H1 (cell line): ENCODE measurements around the gene CLDN14. TPM values are rescaled to one million over a fixed set of nuclear protein-coding genes. Genes with fewer than 3 reads are reported as not detected.

Source experiments
- ASH2L ChIP-seq: fragments of 200-600, 300-600 bp; sonication (generic); IDR thresholded peaks from one replicate; pipeline ENCODE4 v1.7.1; 2017; ENCODE audit warnings: low read length
- BACH1 ChIP-seq: IDR thresholded peaks from 2 replicates; pipeline ENCODE4 v1.6.1; 2012; ENCODE audit warnings: low read length, improper control_type of control experiment
- HDAC2 ChIP-seq, 2 experiments: fragments of 300-600 bp in 1 of 2; sonication (generic) in 1 of 2; IDR thresholded peaks; 2 replicates each; pipeline ENCODE4 v1.6.1; 2011 to 2012; ENCODE audit warnings: low read depth in 2 of 2, low read length in 2 of 2, mild to moderate bottlenecking in 2 of 2, moderate library complexity in 2 of 2, borderline replicate concordance in 1 of 2, inconsistent platforms in 1 of 2
- MAFK ChIP-seq: IDR thresholded peaks from 2 replicates; pipeline ENCODE4 v1.6.1; 2012; ENCODE audit warnings: low read depth, mild to moderate bottlenecking, improper control_type of control experiment, low read length
- SIX5 ChIP-seq: IDR thresholded peaks from 2 replicates; pipeline ENCODE4 v1.6.1; 2011; ENCODE audit warnings: mild to moderate bottlenecking, low read depth, low read length
- SP4 ChIP-seq: IDR thresholded peaks from 2 replicates; pipeline ENCODE4 v1.6.1; 2012; ENCODE audit warnings: low read length, inconsistent platforms
- polyA plus RNA-seq, 7 experiments: library from polyadenylated mRNA; depleted of rRNA in 3 of 7; stranded (reverse) in 5 of 7; unstranded in 2 of 7; fragments of >200 nt in 5 of 7; fragments of 200-250 nt in 2 of 7; gene quantifications; 1 replicate in 5 of 7; 2 replicates in 1 of 7; 4 replicates in 1 of 7; pipeline versions ENCODE4 v1.2.1 to v1.2.3, GENCODE V29; 2011 to 2013; ENCODE audit warnings: missing spikeins in 2 of 7, mixed read lengths in 2 of 7
- total RNA-seq: library from RNA; stranded (reverse); fragmentation: NEBNext Ultra II Directional; extraction: Animal tissue kit (Norgen Biotek cat#: 25700); gene quantifications from 2 replicates; pipeline ENCODE4 v1.2.1, GENCODE V29; 2021
- TF ChIP-seq, protein P1 (sequence below): IDR thresholded peaks from 2 replicates; pipeline ENCODE4 v1.6.1; 2011; ENCODE audit warnings: low read depth, mild to moderate bottlenecking, low read length; ENCODE audit not compliant: insufficient read depth
- TF ChIP-seq, protein P2 (sequence below): IDR thresholded peaks from 2 replicates; pipeline ENCODE4 v1.6.1; 2012; ENCODE audit warnings: inconsistent platforms

The CLDN14 gene
- total and polyA plus RNA-seq, 2 of the 8 experiments (the other 6 are each of a cell fraction or from before 2014, with no cell fraction given): 0.08 TPM; not detected in 1

DNA sequence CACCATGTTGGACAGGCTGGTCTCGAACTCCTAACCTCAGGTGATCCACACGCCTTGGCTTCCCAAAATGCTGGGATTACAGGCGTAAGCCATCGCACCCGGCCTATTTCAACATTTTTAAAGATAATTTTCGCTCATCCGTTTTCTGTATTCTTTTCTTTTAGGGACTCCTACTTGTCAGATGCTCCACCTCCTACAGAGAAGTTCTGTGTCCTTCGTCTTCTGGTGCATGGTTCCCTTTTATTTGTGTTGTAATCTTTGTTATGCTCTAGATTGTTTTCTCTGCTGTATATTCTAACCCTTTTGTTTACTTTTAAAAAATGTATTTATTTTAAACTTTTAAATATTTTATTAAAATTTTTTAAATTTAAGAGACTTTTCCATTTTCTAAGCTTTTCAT, 28.4 kb downstream of the CLDN14 start (continued):
- TF ChIP-seq SIX5: no peak
- TF ChIP-seq MAFK: no peak
- no peak for TF ChIP-seq ASH2L
- TF ChIP-seq HDAC2 (IDR thresholded peaks at IDR 0.05; ENCODE audit: borderline replicate concordance in 1 of 2, low read depth in 2 of 2, low read length in 2 of 2): no peak
- no peak for TF ChIP-seq SP4
- TF ChIP-seq, protein P1, sequence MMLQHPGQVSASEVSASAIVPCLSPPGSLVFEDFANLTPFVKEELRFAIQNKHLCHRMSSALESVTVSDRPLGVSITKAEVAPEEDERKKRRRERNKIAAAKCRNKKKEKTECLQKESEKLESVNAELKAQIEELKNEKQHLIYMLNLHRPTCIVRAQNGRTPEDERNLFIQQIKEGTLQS: no peak
- TF ChIP-seq, protein P2, sequence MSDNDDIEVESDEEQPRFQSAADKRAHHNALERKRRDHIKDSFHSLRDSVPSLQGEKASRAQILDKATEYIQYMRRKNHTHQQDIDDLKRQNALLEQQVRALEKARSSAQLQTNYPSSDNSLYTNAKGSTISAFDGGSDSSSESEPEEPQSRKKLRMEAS: no peak
- no peak for TF ChIP-seq BACH1
